ENCODE results near the gene PACRG. TPM values are rescaled to one million over a fixed set of nuclear protein-coding genes. Genes with fewer than 3 reads are reported as not detected.
"Not testable (repeated sequence)": the region's sequence is repeated elsewhere in the genome, so short reads cannot be mapped to it uniquely, and the experiment has no call there.

The PACRG gene
- 7.3 TPM for total RNA-seq

DNA sequence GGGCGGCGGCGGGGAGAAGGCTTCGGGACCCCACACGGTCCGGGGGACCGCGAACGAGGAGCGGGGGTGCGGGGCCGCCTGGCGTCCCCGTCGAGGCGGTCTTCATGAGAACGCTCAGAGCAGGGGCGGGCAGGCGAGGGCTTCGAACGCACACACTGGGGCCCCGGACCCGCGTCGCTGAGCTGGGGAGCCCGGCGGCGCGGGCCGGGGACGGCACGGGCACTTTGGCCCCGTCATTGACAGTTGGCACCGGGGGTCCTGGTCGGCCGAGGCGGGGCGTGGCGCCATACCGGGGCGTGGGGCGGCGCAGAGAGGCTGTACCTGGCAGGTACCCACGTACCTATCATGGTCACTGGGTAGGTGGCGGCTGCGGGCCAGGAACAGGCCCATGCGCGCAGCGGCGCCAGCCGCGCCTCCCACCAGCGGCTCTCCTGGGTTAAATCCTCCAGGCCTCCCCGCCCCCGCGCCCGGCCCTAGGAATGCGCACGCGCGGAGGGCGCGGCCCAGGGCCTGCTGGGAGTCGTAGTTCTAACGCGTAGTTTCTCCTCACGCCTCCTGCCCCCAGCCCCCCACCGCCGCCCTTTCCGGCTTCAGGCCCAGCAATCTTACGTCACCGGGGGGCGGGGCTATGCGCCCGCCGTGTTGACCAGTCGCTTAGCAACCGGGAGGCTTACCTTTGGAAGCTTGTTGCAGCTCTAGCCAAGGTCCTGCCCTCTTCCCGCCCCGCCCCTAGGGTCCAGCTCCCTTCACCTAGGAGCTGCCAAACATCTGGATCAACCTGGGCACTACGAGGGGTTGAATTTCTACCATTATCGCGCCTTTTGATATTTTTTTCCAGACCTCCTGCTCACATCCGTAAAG, at the start of gene PACRG, which contains the start of gene PRKN:
Gene PACRG (plus strand): TSS at position 653 of the 861 bp plus-strand sequence.
Gene PRKN (minus strand): TSS at position 445 of the 861 bp plus-strand sequence.
- DNase-seq (ENCODE audit: low spot score in 2 of 2): peak; percentile 96 to 98
- FAIRE-seq: peak; percentile 74

DNA sequence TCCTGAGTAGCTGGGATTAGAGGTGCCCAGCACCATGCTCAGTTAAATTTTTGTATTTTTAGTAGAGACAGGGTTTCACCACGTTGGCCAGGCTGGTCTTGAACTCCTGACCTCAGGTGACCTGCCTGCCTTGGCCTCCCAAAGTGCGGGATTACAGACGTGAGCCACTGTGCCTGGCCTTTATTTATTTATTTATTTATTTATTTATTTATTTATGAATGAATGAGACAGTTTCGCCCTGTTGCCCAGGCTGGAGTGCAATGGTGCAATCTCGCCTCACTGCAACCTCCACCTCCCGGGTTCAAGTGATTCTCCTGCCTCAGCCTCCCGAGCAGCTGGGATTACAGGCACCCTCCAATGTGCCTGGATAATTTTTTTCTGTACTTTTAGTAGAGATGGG, 48.9 kb upstream of the PACRG start:
- not testable (repeated sequence) for DNase-seq (ENCODE audit: low spot score in 2 of 2); FAIRE-seq

DNA sequence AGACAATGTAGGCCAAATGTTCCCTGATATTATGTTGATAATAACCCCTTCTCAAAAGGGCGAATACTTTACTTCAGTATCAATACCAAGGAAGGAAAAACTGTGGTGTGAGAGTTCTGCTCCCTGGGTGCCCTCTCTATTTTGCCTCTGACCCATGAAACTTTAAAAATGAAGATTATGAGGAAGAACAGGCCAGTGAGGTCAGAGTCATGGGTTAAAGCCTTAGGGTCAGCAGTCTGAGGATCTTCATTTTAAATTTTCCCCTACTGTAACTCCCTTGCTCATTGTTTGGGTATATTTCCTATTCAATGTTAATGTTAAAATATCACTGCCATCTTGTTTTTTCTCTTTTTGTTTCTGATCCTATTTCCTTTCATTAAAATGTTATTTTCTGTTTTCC, 48.1 kb upstream of the PACRG start:
- FAIRE-seq (no peak), DNase-seq (ENCODE audit: low spot score in 2 of 2) (no peak)

DNA sequence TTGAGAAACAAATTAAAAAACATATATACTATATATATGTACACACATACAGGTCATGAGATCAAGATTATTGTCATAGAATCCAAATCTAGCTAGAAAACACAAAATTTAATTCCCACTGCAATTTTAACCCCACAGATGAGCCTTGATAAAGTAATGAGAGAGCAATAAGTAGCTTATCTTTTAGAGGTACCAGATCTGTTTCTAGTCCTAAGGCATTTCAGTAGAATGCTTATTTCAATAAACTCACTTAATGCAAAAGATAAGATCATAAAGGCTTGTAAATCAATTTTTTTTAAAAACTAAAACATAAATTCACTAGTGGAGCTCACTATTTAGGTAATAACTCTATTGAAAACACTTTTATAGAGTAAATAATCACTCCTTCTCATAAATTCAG, 47.4 kb upstream of the PACRG start:
- FAIRE-seq: no peak
- DNase-seq (ENCODE audit: low spot score in 2 of 2): no peak

DNA sequence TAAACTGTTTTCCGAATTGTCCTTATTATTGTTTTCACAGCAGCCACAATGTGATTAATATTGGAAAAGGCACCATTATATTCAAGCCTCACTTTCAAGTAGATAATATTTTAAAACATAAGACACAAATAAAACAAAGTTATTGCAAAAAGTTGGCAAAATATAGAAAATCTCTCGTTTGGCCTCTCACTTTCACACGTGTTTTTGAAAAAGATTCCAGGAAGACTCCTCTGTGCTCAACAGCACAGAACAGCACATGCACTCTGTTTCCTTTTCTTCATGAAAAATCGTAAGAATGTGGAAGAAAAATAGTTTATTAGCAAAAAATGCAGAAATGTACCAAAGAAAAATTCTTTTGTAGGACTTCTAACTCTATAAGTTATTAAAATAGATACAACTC, 46.9 kb upstream of the PACRG start:
- DNase-seq (ENCODE audit: low spot score in 2 of 2): no peak
- FAIRE-seq: no peak

DNA sequence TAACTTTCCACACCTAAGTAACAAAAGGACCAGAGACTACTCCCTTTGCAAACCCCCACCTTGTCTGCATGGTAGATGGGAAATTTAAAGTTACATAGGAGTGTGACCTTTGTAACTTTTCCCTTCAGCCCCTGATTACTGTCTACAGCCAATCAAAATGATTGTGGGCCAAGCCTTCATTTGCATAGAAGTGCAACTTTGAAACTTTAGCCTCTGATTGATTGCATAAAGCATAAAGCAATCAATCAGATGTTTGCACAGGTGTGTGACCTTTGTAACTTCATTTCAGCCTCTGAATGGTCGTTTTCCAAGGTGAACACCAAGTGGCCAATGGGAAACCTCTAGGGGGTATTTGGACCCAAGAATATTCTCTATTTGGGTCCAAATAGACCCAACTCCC, 46.3 kb upstream of the PACRG start:
- FAIRE-seq (no peak), DNase-seq (ENCODE audit: low spot score in 2 of 2) (no peak)

DNA sequence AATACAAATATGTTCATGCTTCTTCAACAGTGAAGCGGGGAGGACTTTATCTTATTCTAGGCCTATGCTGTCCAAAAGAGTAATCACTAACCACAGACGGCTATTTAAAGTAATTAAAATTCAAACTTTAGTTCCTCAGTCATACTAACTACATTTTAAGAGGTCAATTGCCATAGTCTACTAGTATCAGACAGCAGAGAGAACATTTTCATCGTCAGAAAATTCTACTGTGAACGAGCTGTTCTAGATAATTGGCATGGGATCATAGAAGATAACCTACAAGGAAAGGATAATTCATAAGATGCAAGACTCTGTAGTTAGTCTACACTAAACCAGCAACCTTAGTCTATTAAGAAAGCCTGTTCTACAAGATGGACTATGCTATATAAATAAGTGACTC, 44.6 kb upstream of the PACRG start:
- DNase-seq (ENCODE audit: low spot score in 2 of 2) (no peak), FAIRE-seq (no peak)

DNA sequence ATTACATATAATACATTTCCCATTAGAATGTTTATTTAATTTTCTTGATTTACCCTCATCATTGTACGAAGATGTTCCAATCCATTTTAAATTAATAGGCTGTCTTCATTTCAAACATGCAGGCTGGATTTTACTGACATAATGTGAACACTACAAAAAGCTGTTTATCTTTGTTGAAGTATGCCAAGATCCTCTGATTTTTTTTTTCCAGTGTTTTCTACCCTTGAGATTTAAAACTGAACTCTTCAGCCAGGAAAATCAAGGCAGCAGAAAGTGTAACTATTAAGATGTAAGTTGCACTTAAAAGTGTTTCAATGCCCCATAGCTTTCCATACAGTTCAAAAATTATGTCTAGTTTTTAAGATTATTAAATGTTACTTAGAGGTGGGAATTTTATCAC, 43.7 kb upstream of the PACRG start:
- DNase-seq (ENCODE audit: low spot score in 2 of 2): no peak
- no peak for FAIRE-seq

DNA sequence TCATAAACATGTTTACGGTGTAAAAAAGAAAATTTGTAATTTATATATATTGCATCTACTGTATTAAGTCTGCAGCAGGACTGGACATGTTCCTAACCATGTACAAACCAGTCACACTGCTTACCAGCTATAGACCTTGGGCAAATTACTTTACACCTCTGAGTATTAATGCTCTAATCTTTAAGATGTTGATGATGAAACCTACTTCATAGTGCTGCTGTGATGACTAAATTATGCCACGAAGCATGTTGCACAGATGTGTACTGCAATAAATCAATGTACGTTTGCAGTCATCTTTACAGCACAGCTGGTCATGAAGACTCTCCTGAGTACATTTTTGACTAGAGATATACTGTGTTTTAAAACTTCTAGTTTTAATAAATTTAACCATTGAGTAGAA, 42.8 kb upstream of the PACRG start:
- no peak for DNase-seq (ENCODE audit: low spot score in 2 of 2)

DNA sequence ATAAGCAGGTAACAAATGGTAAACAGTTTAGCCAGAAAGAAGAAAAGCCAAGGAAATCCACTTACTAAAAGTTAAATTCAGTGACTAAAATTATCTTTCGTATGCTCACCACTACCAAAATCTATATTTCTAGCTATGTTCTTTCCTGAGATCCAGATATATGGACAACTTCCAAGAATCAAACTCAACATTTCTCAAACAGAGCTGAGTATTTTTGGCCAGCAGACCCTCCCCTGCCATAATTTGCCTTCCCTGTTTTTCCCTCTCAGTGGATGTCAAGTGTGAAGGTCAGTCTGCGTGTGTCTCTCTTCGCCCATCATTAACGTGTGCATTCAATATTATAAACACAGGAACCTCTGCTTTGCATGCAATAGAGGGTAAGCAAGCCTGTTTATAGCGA, 42.2 kb upstream of the PACRG start:
- no peak for DNase-seq (ENCODE audit: low spot score in 2 of 2)
- FAIRE-seq: no peak

More for the DNA sequence above, 42.8 kb upstream of the PACRG start:
- no peak for FAIRE-seq

DNA sequence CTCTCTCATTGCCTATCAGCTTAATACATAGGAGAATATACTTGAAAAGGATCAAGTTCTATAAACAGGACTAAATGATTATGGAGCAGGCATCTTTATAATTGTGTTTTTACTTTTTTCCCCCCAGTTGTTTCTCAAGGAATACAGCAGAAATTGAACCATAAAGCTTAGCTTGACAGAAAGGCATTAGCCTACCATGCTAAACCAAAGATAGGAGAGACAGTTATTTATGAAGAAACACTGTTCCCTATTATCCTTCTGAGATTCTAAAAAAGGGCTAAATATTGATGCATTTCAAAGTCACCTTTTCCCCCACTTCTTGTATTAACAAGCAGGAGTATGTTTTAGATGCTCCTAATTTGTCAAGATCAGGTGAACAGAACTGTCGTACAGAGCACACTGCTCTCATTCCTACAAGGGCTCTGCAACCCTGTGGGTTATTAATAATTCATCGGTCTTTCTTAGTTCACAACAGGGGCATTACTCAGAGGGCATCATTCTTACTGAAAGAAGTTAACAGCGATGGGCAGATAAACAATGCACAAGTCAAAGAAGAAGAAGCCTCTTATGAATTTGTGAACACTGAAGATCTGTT, 38.9 kb upstream of the PACRG start:
- FAIRE-seq (no peak), DNase-seq (ENCODE audit: low spot score in 2 of 2) (no peak)

DNA sequence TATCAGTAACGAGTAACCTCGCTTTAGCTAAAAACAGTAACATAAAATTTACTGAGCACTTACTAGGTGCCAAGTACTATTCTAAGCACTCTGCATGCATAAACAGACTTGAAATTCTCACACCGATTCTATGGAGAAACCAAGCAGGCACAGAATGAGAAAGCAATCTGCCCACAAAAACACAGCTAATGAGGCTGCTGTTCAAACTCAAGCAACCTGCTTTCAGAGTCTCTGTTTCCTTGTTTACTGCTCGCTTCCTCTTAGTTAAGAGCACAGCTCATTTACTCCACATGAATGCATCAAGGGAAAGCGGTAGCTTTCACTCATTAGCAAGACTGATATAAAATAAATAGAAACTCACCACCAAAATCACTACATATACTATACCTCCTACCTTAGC, 37.6 kb upstream of the PACRG start:
- DNase-seq (ENCODE audit: low spot score in 2 of 2) (no peak), FAIRE-seq (no peak)

DNA sequence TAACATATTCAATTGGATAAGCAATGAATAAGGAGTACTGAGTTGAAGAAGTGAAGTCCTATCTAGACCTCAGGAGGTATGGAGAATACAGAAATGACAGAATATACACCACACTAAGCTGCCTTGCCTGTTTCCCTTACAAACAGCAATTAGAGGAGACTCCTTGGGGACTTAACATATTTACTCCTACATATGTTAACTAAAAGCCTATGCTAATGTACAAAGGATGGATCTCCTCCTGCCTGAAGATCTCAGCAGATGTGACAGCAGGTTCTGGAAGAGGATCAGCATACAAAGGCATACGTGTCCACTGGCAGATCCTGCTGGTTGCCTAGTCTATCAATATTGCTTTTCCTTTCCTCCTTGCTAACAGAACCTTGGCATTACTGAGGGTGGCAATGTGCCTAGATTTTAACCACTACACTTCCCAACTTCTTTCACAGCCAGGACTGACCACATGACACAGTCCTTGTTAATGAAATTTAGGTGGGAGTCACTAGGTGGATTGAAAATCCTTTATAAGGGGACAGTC, 29.8 kb upstream of the PACRG start:
- FAIRE-seq (no peak), DNase-seq (ENCODE audit: low spot score in 2 of 2) (no peak)

DNA sequence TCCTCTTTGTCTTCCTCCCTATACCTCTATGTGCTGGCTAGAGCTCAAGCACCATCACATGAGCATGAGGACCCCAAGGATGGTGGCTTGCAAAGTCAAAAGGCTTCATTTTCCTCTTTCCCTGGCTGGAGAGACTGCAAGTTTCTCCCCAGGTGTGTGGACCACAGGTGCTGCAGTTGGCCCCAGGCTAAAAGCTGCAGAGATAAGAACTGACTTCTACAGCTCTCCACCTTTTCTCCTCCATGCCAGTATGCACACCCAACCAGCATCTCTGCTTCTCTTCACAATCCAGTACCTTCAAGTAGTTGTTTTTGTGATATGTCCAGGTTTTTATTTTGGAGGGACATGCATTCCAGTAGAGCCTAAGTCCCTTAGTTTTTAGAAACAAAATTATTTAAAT, 29.3 kb upstream of the PACRG start:
- no peak for DNase-seq (ENCODE audit: low spot score in 2 of 2)
- no peak for FAIRE-seq

DNA sequence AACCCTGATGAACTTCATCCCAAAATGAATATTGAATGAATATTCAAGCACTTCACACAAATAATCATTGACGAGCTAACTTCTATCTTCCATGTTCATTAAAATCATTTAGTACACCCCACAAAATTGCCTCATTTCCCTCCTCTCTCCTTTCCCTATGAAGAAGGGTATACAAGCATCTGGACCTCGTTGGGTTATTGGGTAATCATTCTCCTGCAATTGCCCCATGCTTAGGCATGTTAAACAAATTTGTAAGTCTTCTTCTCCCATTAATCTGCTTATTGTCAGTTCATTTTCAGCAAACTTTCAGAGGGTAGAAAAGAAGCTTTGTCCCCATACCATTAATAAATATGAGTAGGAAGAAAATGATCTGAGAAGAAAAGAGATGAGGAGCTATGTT, 27.8 kb upstream of the PACRG start:
- DNase-seq (ENCODE audit: low spot score in 2 of 2): no peak
- FAIRE-seq: no peak

DNA sequence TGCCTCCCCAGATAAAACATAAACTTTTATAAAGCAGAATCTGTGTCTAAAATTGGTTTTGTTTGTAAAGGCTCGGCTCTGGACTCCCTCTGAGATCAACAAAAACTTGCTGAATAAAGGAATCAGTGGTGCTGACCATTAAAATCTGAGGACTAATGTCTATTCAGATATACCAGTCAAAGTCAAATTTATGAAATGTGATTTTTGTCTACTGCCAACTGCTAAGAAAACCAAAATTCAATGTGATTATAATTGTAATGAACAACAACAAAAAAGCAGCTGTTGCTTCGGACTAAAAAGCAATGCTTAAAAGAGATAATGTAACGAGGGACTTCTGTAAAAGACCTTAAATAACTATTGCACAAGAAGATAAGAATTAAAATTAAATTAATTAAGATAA, 26.8 kb upstream of the PACRG start:
- FAIRE-seq (no peak), DNase-seq (ENCODE audit: low spot score in 2 of 2) (no peak)

DNA sequence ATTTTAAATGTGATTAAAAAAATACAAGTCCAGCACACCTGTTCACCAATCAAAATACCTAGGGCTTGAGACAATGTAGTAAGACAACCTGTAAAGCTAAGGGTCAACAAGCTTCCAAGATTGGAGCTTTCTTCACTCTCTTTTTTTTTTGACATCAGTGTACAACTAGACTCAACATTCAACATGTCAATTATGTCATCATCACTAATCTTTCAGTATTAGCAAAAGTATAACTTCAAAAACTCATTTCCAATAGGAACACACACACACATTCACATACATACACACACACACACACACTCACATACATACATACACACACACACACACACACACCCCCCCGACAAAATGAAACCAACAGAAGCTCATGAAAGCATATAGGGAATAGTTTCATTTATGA, 26.2 kb upstream of the PACRG start:
- no peak for DNase-seq (ENCODE audit: low spot score in 2 of 2)
- FAIRE-seq: no peak

DNA sequence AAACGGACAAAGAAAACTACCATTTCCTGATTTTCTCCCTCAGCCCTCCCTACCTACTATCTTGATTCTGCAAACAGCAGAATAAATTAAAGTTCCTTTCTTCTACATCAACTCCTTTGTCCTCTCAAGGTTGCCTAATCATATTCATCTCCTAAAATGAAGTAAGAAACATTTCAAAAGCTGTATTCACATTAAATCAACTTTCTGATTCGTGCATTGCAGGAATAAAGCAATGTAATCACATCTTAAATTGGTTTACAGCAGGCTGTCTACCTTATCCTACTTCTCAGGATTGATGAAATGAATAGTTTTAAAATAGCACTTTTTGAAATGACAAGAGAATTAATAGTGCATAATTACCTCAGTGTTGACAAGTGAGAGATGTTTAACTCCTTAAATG, 25.3 kb upstream of the PACRG start:
- FAIRE-seq: no peak
- DNase-seq (ENCODE audit: low spot score in 2 of 2): no peak

DNA sequence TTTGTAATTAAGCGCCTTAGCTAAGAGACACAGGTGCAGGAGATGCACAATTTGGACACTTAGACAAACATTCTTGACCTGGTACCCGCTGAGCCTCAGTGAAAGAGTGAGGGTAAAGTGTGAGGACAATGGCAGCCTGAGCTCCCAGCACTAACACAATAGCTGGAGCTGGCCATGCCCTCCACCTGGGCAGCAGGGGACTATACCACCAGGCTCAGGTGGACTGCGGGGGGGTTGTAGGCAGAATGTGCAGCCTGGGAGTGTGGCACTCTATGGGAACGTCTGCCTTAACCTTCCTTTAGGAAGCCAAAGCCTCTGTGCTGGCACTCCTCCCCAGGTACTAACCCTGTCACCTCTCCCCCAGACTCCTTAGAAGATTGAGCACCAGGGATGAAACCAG, 23.8 kb upstream of the PACRG start:
- DNase-seq (ENCODE audit: low spot score in 2 of 2) (no peak), FAIRE-seq (no peak)

DNA sequence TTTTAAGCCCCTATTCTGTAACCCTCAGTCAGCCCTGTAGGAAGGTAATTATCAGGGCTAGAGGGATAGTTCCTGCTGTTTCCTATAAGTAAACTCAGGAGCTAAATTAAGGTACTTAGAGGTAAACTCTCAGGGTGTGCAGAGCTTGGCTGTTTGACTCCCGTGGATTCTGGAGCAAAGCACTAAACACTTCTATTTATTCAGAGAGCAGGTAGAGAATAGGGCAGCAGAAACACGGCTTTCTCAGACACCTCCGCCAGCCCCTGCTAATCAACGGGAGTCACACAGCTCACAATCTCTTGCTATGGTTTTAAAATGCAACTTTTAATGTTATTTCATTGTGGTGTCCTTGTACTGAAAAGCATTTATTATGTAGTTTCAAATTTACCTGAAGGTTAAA, 22.0 kb upstream of the PACRG start:
- DNase-seq (ENCODE audit: low spot score in 2 of 2) (no peak), FAIRE-seq (no peak)

DNA sequence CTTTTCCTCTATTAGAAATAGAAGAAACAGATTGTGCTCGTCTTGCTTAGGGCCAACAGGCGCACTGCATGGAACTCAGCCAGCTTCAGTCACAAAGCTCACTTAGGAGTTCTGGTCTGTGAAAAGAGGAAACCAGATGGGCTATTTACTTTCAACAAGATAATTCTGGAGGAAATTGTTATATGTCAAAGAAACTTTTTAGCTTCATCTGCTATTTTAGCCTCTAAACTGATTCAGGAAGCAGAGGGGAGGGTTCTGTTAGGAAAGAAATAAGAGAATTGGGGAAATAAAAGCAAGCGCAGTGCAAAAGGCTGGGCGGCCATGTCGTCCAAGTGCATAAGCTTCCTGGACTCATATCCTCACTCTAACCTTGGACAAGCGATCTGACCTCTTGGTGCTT, 21.5 kb upstream of the PACRG start:
- no peak for FAIRE-seq
- DNase-seq (ENCODE audit: low spot score in 2 of 2): peak in 1 of 2 donors; percentile 41

DNA sequence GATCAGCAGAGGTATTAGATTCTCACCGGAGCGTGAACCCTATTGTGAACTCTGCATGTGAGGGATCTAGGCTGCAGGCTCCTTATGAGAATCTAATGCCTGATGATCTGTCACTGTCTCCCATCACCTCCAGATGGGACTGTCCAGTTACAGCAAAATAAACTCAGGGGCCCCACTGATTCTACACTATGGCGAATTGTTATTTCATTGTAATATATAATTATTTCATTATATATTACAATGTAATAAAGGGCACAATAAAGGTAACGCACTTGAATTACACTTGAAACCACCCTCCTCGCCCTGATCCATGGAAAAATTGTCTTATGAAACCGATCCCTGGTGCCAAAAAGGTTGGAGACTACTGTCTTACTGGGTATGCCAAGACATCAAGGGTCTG, 18.8 kb upstream of the PACRG start:
- no peak for FAIRE-seq
- DNase-seq (ENCODE audit: low spot score in 2 of 2): no peak

All from frontal cortex (tissue), 4 donors.